ENCODE data around the gene VEGFA. TPM values are rescaled to one million over a fixed set of nuclear protein-coding genes. Genes with fewer than 3 reads are reported as not detected.
A peak's percentile ranks its signal among the peaks of the same experiment; 100 is the strongest.
"Not testable (repeated sequence)": the region's sequence is repeated elsewhere in the genome, so short reads cannot be mapped to it uniquely, and the experiment has no call there.

The VEGFA gene
- total RNA-seq, 2 experiments from 2014 or later = 64.6 to 72.8 TPM

DNA sequence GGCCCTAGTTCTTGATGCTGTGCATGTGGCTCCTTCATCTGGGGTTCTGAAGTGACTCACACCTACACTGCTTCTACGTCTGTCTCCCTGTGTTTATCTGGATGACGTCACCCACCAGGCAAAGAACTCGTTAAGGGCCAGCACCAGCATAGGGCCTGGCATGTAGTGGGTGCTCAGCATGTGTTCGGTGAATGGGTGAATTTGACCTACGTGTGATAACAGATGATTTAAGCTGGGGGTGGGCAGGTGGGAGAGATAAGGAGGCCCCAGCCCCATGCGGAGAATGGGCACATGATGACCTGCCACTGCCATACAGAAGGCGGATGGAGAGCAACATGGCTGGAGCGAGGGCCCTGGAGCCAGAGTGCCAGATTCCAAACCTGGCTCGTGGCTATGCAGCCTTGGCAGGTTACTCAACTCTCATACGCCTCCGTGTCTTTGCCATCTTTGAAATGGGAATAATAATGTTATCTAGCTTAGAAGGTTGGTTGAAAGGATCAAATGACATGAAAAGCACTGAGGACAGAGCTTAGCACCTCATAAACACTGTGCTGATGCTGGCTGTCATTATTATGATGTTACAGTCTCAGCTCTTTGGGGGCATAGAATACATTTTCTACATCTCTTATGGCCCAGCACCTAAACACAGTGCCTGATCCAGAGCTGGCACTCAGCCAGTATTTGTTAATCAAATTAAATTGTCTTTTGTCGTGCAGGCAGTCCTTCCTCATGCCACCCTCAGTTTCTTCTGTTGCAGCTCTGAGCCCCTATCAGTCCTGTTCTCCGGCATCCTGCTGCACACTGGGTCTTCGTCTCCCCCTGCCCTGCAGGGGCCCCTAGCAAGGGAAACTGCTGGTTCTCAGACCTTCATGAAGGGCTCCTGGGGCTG is 39.6 kb downstream of the VEGFA start:
- ATAC-seq (no peak), DNase-seq (no peak)
- Mint-ChIP-seq H3K36me3 (ENCODE audit: low read depth) (no peaks in the 10 kb centered on the region), H3K27ac (no peak overlapping the region), H3K4me3 (no peak overlapping the region), H3K4me1 (peaks cover 6% of the 10 kb centered on the region), H3K27me3 (no peaks in the 10 kb centered on the region), H3K9me3 (ENCODE audit: low read depth) (no peaks in the 10 kb centered on the region)
- CTCF ChIA-PET = no interaction called here
- intact Hi-C loops (cut with DNase I, micrococcal nuclease) = no loop called here
- POLR2A ChIA-PET = no interaction called here

DNA sequence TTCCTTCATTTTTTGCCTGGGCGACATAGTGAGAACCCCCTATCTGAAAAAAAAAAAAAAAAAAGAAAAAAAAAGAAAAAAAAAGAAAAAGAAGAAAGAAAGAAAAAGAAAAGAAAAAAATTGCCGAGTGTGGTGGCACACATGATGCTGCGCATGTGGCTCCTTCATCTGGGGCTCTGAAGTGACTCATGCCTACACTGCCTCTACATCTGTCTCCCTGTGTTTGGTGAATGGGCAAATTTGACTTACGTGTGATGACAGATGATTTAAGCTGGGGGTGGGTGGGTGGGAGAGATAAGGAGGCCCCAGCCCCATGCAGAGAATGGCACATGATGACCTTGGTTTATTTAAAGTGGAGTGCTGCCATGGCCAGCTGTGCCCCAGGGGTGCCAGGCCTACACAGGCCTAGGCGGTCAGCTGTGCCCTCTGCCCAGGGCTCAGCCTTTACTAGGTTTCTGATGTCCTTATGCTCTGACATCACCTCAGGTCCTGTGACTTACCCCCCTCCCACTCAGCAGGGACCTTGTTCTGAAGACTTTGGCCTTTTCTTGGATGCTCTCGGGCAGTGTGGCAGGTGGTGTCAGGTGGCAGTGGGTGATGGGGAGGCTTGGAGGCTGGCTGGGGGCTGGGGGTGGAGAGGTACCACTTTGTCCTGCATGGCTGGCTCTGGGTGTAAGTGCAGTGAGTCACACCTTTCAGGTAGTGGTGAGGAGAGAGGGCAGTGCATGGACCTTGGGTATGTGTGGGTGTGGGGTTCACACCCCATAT is 41.1 kb downstream of the VEGFA start:
- no peak overlapping the region for H3K4me3 Mint-ChIP-seq
- H3K36me3 Mint-ChIP-seq (ENCODE audit: low read depth) = no peaks in the 10 kb centered on the region
- H3K4me1 Mint-ChIP-seq = peaks cover 6% of the 10 kb centered on the region
- DNase-seq = no peak
- ChIA-PET POLR2A (no interaction called here), CTCF (no interaction called here)
- ATAC-seq = no peak
- H3K27ac Mint-ChIP-seq = no peak overlapping the region
- intact Hi-C loops (cut with DNase I, micrococcal nuclease) = no loop called here
- H3K9me3 Mint-ChIP-seq (ENCODE audit: low read depth) = no peaks in the 10 kb centered on the region
- no peaks in the 10 kb centered on the region for H3K27me3 Mint-ChIP-seq

DNA sequence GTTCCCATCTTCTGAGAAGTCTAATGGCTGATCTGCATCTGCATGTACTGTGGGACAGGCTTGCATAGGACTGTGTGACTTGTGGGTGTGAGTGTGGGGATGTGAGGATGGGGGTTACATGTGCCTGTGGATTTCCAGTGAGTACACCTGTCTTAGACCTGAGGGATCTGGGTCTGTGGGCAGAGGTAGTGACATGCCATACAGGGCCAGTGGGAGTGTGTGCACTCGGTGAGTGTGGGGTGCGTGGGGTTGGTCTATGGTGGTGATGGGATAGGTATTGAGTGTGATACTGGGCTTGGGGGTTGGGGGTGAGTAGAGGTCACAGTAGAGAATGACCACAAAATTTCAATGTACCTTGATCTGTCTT is 41.7 kb downstream of the VEGFA start:
- ChIA-PET CTCF (no interaction called here), POLR2A (no interaction called here)
- ATAC-seq = no peak
- Mint-ChIP-seq H3K9me3 (ENCODE audit: low read depth) (no peaks in the 10 kb centered on the region), H3K36me3 (ENCODE audit: low read depth) (no peaks in the 10 kb centered on the region), H3K27me3 (no peaks in the 10 kb centered on the region), H3K4me3 (no peak overlapping the region), H3K27ac (no peak overlapping the region), H3K4me1 (peaks cover 6% of the 10 kb centered on the region)
- DNase-seq = no peak
- intact Hi-C loops (cut with DNase I, micrococcal nuclease) = no loop called here

DNA sequence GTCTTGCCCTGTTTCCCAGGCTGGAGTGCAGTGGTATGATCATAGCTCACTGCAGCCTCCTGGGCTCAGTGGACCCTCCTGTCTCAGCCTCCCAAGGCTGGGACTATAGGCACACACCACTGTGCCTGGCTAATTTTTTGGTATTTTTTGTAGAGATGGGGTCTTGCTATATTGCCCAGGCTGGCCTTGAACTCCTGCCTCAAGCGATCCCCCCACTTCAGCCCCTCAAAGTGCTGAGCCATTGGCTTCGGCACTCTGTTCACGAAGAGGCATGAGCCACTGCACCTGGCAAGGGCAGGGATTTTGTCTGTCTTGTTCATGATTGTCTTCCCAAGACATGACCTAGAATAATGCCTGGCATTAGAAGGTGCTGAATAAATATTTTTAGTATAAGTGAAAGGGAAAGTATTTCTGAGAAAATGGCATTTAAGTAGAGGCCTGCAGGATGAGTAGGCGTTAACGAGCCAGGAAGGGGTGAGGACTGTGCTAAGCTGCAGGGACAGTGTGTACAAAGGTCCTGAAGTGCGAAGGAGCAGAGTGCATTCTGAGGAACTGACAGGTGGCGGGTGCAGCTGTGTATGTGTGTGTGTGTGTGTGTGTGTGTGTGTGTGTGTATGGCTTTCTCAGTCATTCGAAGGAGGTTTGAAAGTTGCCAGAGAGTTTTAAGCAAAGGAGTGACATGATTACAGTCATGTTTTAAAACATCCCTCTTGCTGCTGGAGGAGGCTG is 43.0 kb downstream of the VEGFA start:
- H3K36me3 Mint-ChIP-seq (ENCODE audit: low read depth) = no peaks in the 10 kb centered on the region
- H3K27me3 Mint-ChIP-seq = no peaks in the 10 kb centered on the region
- peaks cover 6% of the 10 kb centered on the region for H3K4me1 Mint-ChIP-seq
- DNase-seq = peak; percentile 32
- POLR2A ChIA-PET = no interaction called here
- intact Hi-C loops (cut with DNase I, micrococcal nuclease) = no loop called here
- peak; percentile 66 for ATAC-seq
- H3K27ac Mint-ChIP-seq = no peak overlapping the region
- H3K9me3 Mint-ChIP-seq (ENCODE audit: low read depth) = no peaks in the 10 kb centered on the region
- CTCF ChIA-PET = interaction anchor here (0.8 kb wide), 1 partner anchor 187 kb away, joined by 5 read pairs; no protein-coding TSS in a partner anchor
- no peak overlapping the region for H3K4me3 Mint-ChIP-seq

DNA sequence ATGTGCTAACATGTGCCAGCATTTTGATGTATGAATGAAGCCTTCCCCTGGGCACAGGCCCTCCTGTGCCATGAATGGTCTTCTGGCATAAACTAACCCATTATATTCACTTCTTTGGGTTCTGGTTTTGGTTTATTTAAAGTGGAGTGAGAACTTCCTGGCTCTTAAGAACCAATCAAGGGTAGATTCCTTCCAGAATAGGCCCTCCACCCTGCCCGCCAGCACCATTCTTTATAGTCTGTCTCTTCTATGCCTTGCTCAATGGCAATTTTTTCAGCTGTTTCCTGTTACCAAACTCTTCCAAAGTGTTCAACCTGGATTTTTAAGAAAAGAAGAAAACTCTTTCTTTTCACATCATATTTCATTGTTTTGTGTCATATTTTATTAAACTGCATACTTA is 44.1 kb downstream of the VEGFA start:
- Mint-ChIP-seq H3K9me3 (ENCODE audit: low read depth) (no peaks in the 10 kb centered on the region), H3K4me3 (no peak overlapping the region), H3K36me3 (ENCODE audit: low read depth) (no peaks in the 10 kb centered on the region), H3K4me1 (peaks cover 6% of the 10 kb centered on the region), H3K27me3 (no peaks in the 10 kb centered on the region), H3K27ac (no peak overlapping the region)
- CTCF ChIA-PET = interaction anchor here (0.6 kb wide), 1 partner anchor 84 kb away, joined by 3 read pairs; no protein-coding TSS in a partner anchor
- no peak for ATAC-seq
- POLR2A ChIA-PET = no interaction called here
- no peak for DNase-seq
- intact Hi-C loops (cut with DNase I, micrococcal nuclease) = no loop called here

DNA sequence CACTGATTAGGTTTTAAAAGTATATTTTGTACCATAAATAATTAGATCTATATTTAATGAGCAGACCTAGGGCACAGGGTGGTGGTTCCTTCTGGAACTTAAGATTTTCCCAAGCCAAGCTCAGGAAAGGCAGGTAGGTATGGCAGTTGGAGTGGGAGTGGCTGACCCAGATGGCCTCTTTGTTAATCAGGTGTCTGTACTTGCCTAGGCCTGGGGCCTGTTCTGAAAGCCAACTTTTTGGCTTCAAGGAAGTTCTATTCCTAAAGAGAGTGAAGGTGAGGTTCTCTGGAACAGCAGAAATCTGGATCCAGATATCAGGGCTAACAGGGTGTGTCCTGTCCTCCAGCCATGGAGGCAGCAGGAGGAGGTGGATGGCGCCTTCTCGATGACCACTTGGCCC is 44.9 kb downstream of the VEGFA start:
- CTCF ChIA-PET = interaction anchor here (0.6 kb wide), 1 partner anchor 83 kb away, joined by 3 read pairs; no protein-coding TSS in a partner anchor
- no peak for ATAC-seq
- no peaks in the 10 kb centered on the region for H3K9me3 Mint-ChIP-seq (ENCODE audit: low read depth)

DNA sequence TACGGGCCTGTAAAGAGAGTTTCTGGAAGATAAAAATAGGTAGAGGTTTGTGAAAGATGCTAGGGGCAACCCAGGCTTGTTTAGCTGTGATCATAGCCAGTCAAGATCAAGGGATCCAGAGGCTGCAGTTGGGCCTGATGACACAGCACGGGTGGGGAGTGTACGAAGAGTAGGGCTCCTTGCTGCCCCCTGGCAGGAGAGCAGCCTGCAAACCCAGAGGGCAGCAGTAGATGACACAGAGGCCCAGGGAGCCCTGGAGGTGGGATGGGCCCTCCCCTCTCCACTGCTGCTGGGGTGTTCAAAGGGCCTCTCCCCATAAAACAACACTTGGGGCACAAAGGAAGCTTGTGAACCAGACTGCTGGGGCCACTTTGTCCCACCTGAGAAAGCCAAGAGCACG is 47.2 kb downstream of the VEGFA start:
- ATAC-seq (peak; percentile 75), DNase-seq (peak; percentile 54)
- ChIA-PET POLR2A (interaction anchor here (1.4 kb wide), 1 partner anchor 95 kb away, joined by 3 read pairs; no protein-coding TSS in a partner anchor), CTCF (interaction anchor here (0.7 to 1.4 kb wide), 4 partner anchors 47 to 522 kb away, joined by 3 to 5 read pairs (median 4); partner anchors contain the start of gene VEGFA)
- H3K27ac Mint-ChIP-seq = no peak overlapping the region
- intact Hi-C loops (cut with DNase I, micrococcal nuclease) = loop anchor here in 1 of 2 experiments (5.0 kb wide), 1 partner anchor 95 kb away; no protein-coding TSS in a partner anchor
- peaks cover 6% of the 10 kb centered on the region for H3K4me1 Mint-ChIP-seq
- no peaks in the 10 kb centered on the region for H3K9me3 Mint-ChIP-seq (ENCODE audit: low read depth)
- no peak overlapping the region for H3K4me3 Mint-ChIP-seq
- H3K36me3 Mint-ChIP-seq (ENCODE audit: low read depth) = no peaks in the 10 kb centered on the region
- H3K27me3 Mint-ChIP-seq = no peaks in the 10 kb centered on the region

More for the DNA sequence above, 44.9 kb downstream of the VEGFA start:
- Mint-ChIP-seq H3K36me3 (ENCODE audit: low read depth) (no peaks in the 10 kb centered on the region), H3K4me3 (no peak overlapping the region), H3K27me3 (no peaks in the 10 kb centered on the region), H3K4me1 (peaks cover 6% of the 10 kb centered on the region), H3K27ac (no peak overlapping the region)
- no peak for DNase-seq
- intact Hi-C loops (cut with DNase I, micrococcal nuclease) = loop anchor here in 1 of 2 experiments (5.0 kb wide), 1 partner anchor 93 kb away; no protein-coding TSS in a partner anchor
- POLR2A ChIA-PET = no interaction called here

DNA sequence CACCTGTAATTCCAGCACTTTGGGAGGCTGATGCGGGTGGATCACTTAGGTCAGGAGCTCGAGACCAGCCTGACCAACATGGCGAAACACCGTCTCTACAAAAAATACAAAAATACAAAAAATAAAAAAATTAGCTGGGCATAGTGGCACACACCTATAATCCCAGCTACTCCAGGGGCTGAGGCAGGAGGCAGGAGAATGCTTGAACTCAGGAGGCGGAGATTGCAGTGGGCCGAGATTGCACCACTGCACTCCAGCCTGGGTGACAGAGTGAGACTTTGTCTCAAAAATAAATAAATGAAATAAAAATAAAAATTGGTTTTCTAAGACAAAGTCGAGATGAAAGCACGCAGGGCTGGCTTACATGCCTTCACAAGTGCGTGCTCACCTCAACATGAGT is 49.0 kb downstream of the VEGFA start:
- ATAC-seq; POLR2A ChIA-PET; H3K9me3 Mint-ChIP-seq (ENCODE audit: low read depth); H3K36me3 Mint-ChIP-seq (ENCODE audit: low read depth); H3K4me1 Mint-ChIP-seq; H3K27ac Mint-ChIP-seq; H3K4me3 Mint-ChIP-seq; DNase-seq; H3K27me3 Mint-ChIP-seq: not testable (repeated sequence)
- intact Hi-C loops (cut with DNase I, micrococcal nuclease) = loop anchor here in 1 of 2 experiments (5.0 kb wide), 1 partner anchor 97 kb away; no protein-coding TSS in a partner anchor
- CTCF ChIA-PET = interaction anchor here (0.7 kb wide), 1 partner anchor 152 kb away, joined by 3 read pairs; no protein-coding TSS in a partner anchor

DNA sequence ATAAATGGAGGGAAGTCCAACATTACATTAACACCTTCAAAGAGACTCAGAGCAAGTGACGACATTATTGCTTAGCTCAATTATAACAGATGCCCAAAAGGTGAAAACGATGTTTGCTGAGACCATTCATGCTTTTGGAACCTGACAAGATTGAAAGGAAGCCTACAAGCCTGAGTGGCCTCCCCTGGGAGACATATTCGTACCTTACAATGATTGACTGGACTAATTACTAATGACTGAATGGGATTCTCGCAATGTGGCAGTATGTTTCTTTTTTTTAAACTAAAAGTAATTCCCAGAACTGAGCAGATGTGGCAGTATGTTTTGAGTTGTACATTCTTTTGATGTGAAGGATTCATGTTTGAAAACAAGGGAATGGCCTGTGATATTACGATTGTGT is 49.9 kb downstream of the VEGFA start:
- DNase-seq (no peak), ATAC-seq (no peak)
- intact Hi-C loops (cut with DNase I, micrococcal nuclease) = loop anchor here in 1 of 2 experiments (5.0 kb wide), 1 partner anchor 98 kb away; no protein-coding TSS in a partner anchor
- Mint-ChIP-seq H3K27me3 (no peaks in the 10 kb centered on the region), H3K27ac (no peak overlapping the region), H3K9me3 (ENCODE audit: low read depth) (no peaks in the 10 kb centered on the region), H3K36me3 (ENCODE audit: low read depth) (no peaks in the 10 kb centered on the region), H3K4me1 (no peaks in the 10 kb centered on the region), H3K4me3 (no peak overlapping the region)
- ChIA-PET POLR2A (interaction anchor here (0.7 kb wide), 1 partner anchor 95 kb away, joined by 3 read pairs; no protein-coding TSS in a partner anchor), CTCF (no interaction called here)

DNA sequence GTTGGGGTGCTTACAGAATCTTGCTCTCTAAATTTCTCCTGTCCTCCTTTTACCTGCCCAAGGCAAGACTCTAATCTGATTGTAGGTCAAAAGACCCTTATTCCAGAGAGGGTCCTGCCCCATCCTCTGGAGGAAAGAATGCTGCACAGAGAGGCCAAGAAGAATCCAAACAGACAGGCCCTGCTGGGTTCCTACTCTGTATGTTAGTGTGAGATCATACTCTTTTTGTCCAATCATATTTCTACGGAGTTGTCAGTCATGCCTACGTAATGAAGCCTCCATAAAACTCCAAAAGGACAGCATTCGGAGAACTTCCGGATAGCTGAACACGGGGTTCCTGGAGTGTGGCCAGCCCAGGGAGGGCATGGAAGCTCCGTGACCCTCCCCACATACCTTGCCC is 50.5 kb downstream of the VEGFA start:
- Mint-ChIP-seq H3K9me3 (ENCODE audit: low read depth) (no peaks in the 10 kb centered on the region), H3K36me3 (ENCODE audit: low read depth) (no peaks in the 10 kb centered on the region)
- CTCF ChIA-PET = no interaction called here

More for the DNA sequence above, 50.5 kb downstream of the VEGFA start:
- H3K4me3 Mint-ChIP-seq = no peak overlapping the region
- no peak overlapping the region for H3K27ac Mint-ChIP-seq
- no peaks in the 10 kb centered on the region for H3K4me1 Mint-ChIP-seq
- H3K27me3 Mint-ChIP-seq = no peaks in the 10 kb centered on the region
- no peak for DNase-seq
- ATAC-seq = no peak
- POLR2A ChIA-PET = no interaction called here
- intact Hi-C loops (cut with DNase I, micrococcal nuclease) = no loop called here

Measured in activated CD4-positive, alpha-beta T cell treated with anti-CD3 and anti-CD28 coated beads for 36 hours (primary cell).